Smooth muscle cell (in vitro differentiated cells): ENCODE measurements around the gene HOXA3. TPM values are rescaled to one million over a fixed set of nuclear protein-coding genes. Genes with fewer than 3 reads are reported as not detected.

Experiments
- DNase-seq: peaks from one replicate; lab custom pipeline; 2025; ENCODE audit not compliant: unreplicated experiment; lab: John Stamatoyannopoulos, UW
- H2AFZ ChIP-seq: fragments of 200-600 bp; sonication (generic); 2 replicates; pipeline ENCODE4 v1.6.0; 2016; ENCODE audit warnings: antibody characterized with exemption, low read depth, mild to moderate bottlenecking
- H3F3A ChIP-seq: fragments of 200-600 bp; sonication (generic); 2 replicates; pipeline ENCODE4 v1.6.0; 2017; ENCODE audit warnings: antibody characterized with exemption, low read depth
- H3K27ac ChIP-seq: fragments of 200-600 bp; sonication (generic); 2 replicates; pipeline ENCODE4 v1.5.1; 2016; ENCODE audit warnings: low read depth, mild to moderate bottlenecking
- H3K27me3 ChIP-seq: fragments of 200-600 bp; sonication (generic); 2 replicates; pipeline ENCODE4 v1.6.1; 2016; ENCODE audit warnings: low read depth, mild to moderate bottlenecking
- H3K36me3 ChIP-seq: fragments of 200-600 bp; sonication (generic); 2 replicates; pipeline ENCODE4 v1.5.1; 2016; ENCODE audit warnings: low read depth
- H3K4me1 ChIP-seq: fragments of 200-600 bp; sonication (generic); 2 replicates; pipeline ENCODE4 v1.5.1; 2016; ENCODE audit warnings: low read depth
- H3K4me2 ChIP-seq: fragments of 200-600 bp; sonication (generic); 2 replicates; pipeline ENCODE4 v1.6.0; 2016; ENCODE audit warnings: mild to moderate bottlenecking
- H3K4me3 ChIP-seq: fragments of 200-600 bp; sonication (generic); 2 replicates; pipeline ENCODE4 v1.5.1; 2016; ENCODE audit warnings: mild to moderate bottlenecking
- H3K79me2 ChIP-seq: fragments of 200-600 bp; sonication (generic); 2 replicates; pipeline ENCODE4 v1.6.0; 2016; ENCODE audit warnings: low read depth, mild to moderate bottlenecking
- H3K9ac ChIP-seq: fragments of 200-600 bp; sonication (generic); 2 replicates; pipeline ENCODE4 v1.6.0; 2016; ENCODE audit warnings: low read depth
- H3K9me3 ChIP-seq: fragments of 200-600 bp; sonication (generic); replicated peaks from 2 replicates; pipeline ENCODE4 v1.5.1; 2016; ENCODE audit warnings: low read depth
- H4K20me1 ChIP-seq: fragments of 200-600 bp; sonication (generic); 2 replicates; pipeline ENCODE4 v1.6.0; 2016; ENCODE audit warnings: low read depth
- CTCF ChIP-seq: fragments of 200-600 bp; sonication (generic); IDR thresholded peaks from 2 replicates; pipeline ENCODE4 v1.5.1; 2017; ENCODE audit warnings: borderline replicate concordance, mild to moderate bottlenecking, antibody characterized with exemption; ENCODE audit not compliant: insufficient read depth, poor library complexity, severe bottlenecking
- WGBS: methylation state at CpG from one replicate; pipeline ENCODE4 v1.1.7; 2016; ENCODE audit warnings: low lambda C conversion rate; 5-methylcytosine and 5-hydroxymethylcytosine counted together
- polyA plus RNA-seq: library from polyadenylated mRNA; unstranded; fragments of >200 nt; fragmentation: Nextera tagmentation; extraction: Ambion mirVana; gene quantifications from 2 replicates; pipeline ENCODE4 v1.2.1, GENCODE V29; 2016
- total RNA-seq: library from RNA; depleted of rRNA; stranded (reverse); fragments of >200 nt; gene quantifications from 2 replicates; pipeline ENCODE4 v1.2.3, GENCODE V29; 2014

HOXA3 gene
- total and polyA plus RNA-seq, 2 experiments from 2014 or later, result 0.13 to 0.31 TPM

- H3K27me3 ChIP-seq, result peaks cover 100% of the 10 kb centered on the region
- H2AFZ ChIP-seq, result no peak overlapping the region
- no peak overlapping the region for H3K9ac ChIP-seq
- H3K4me3 ChIP-seq, result no peak overlapping the region
- peaks cover 6% of the 10 kb centered on the region for H3K4me1 ChIP-seq
- H3F3A ChIP-seq, result no peaks in the 10 kb centered on the region
- 50% methylated on average over 1 of the region's 1 CpG for WGBS
- H3K27ac ChIP-seq, result no peak overlapping the region
- no peaks in the 10 kb centered on the region for H3K9me3 ChIP-seq
- no peaks in the 10 kb centered on the region for H3K36me3 ChIP-seq
- DNase-seq, result no peak
- H3K4me2 ChIP-seq, result no peak overlapping the region
- no peaks in the 10 kb centered on the region for H4K20me1 ChIP-seq
- TF ChIP-seq CTCF, result no peak
- no peaks in the 10 kb centered on the region for H3K79me2 ChIP-seq
Observed at GRCh38 chr7:27138472-27138871, 13.9 kb downstream of the HOXA3 start.

GRCh38 chr7:27137640-27138315 is 14.6 kb downstream of the HOXA3 start:
- TF ChIP-seq CTCF, result no peak
- Histone ChIP-seq H4K20me1 (no peaks in the 10 kb centered on the region), H3K9me3 (no peaks in the 10 kb centered on the region), H3F3A (no peaks in the 10 kb centered on the region), H3K79me2 (no peaks in the 10 kb centered on the region), H2AFZ (no peak overlapping the region), H3K36me3 (no peaks in the 10 kb centered on the region), H3K9ac (no peak overlapping the region), H3K4me1 (no peaks in the 10 kb centered on the region), H3K4me3 (no peak overlapping the region), H3K4me2 (no peak overlapping the region), H3K27ac (no peak overlapping the region), H3K27me3 (peaks cover 100% of the 10 kb centered on the region)
- 60% methylated on average over 2 of the region's 2 CpGs for WGBS
- no peak for DNase-seq

GRCh38 chr7:27134392-27134791 is 18.0 kb downstream of the HOXA3 start:
- Histone ChIP-seq H4K20me1 (no peaks in the 10 kb centered on the region), H3K4me3 (no peak overlapping the region), H3K4me2 (no peak overlapping the region), H2AFZ (no peak overlapping the region), H3K36me3 (no peaks in the 10 kb centered on the region), H3K79me2 (no peaks in the 10 kb centered on the region), H3F3A (no peaks in the 10 kb centered on the region), H3K9ac (no peak overlapping the region), H3K27me3 (peaks cover 100% of the 10 kb centered on the region), H3K9me3 (no peaks in the 10 kb centered on the region), H3K4me1 (peaks cover 7% of the 10 kb centered on the region), H3K27ac (no peak overlapping the region)
- WGBS, result 29% methylated on average over 2 of the region's 2 CpGs
- TF ChIP-seq CTCF, result no peak
- DNase-seq, result no peak

GRCh38 chr7:27133409-27134231 is 18.8 kb downstream of the HOXA3 start:
- H3K9me3 ChIP-seq, result no peaks in the 10 kb centered on the region
- H2AFZ ChIP-seq, result no peak overlapping the region
- H4K20me1 ChIP-seq, result no peaks in the 10 kb centered on the region
- 25% methylated on average over 18 of the region's 18 CpGs for WGBS
- no peak overlapping the region for H3K4me2 ChIP-seq
- no peaks in the 10 kb centered on the region for H3K36me3 ChIP-seq
- H3K4me3 ChIP-seq, result no peak overlapping the region
- H3K4me1 ChIP-seq, result peaks cover 7% of the 10 kb centered on the region
- DNase-seq, result no peak
- H3K27me3 ChIP-seq, result peaks cover 100% of the 10 kb centered on the region
- H3K79me2 ChIP-seq, result no peaks in the 10 kb centered on the region
- H3F3A ChIP-seq, result no peaks in the 10 kb centered on the region
- no peak for TF ChIP-seq CTCF
- H3K27ac ChIP-seq, result no peak overlapping the region
- no peak overlapping the region for H3K9ac ChIP-seq
